AG04450 (cell line): Measurements from ENCODE around the gene IRF2BP1. TPM values are rescaled to one million over a fixed set of nuclear protein-coding genes. Genes with fewer than 3 reads are reported as not detected.
"Not testable (repeated sequence)": the region's sequence is repeated elsewhere in the genome, so short reads cannot be mapped to it uniquely, and the experiment has no call there.

Experiments
- CTCF ChIA-PET: fragments of 300-600, 350-600 bp; formaldehyde crosslinking; extraction: SDS; loops from one replicate; lab custom pipeline; 2022; ENCODE audit warnings: antibody characterized with exemption, inconsistent platforms; lab: Charles Lee
- POLR2A ChIA-PET: fragments of 350-600 bp; formaldehyde crosslinking; extraction: SDS; loops from one replicate; lab custom pipeline; 2021; ENCODE audit warnings: antibody characterized with exemption, inconsistent platforms; lab: Yijun Ruan, JAX
- DNase-seq: peaks from one replicate; pipeline ENCODE4 v3.0.0-alpha.2; 2011; ENCODE audit warnings: low read depth, low spot score
- H3K27ac ChIP-seq: one replicate; pipeline ENCODE4 v1.5.1; 2012; ENCODE audit warnings: low read depth, low read length, control low read depth
- H3K27me3 ChIP-seq: one replicate; pipeline ENCODE4 v1.6.0; 2012; ENCODE audit warnings: low read length; ENCODE audit not compliant: control insufficient read depth, insufficient read depth
- H3K4me3 ChIP-seq: 2 replicates; pipeline ENCODE4 v1.5.1; 2011; ENCODE audit warnings: mild to moderate bottlenecking, low read depth, low read length, control low read depth
- H3K9me3 ChIP-seq: 2 replicates; pipeline ENCODE4 v1.5.1; 2012; ENCODE audit warnings: low read length; ENCODE audit not compliant: control insufficient read depth, insufficient read depth
- polyA plus RNA-seq: library from polyadenylated mRNA; depleted of rRNA; stranded (reverse); fragments of >200 nt; gene quantifications from 2 replicates; pipeline ENCODE4 v1.2.3, GENCODE V29; 2011
- TF ChIP-seq, protein P1 (sequence below): IDR thresholded peaks from 2 replicates; pipeline ENCODE4 v1.5.1; 2011; ENCODE audit warnings: low read depth, low read length, control low read depth, inconsistent platforms

IRF2BP1 gene
- polyA plus RNA-seq, 1 experiment = 5.0 TPM

DNA sequence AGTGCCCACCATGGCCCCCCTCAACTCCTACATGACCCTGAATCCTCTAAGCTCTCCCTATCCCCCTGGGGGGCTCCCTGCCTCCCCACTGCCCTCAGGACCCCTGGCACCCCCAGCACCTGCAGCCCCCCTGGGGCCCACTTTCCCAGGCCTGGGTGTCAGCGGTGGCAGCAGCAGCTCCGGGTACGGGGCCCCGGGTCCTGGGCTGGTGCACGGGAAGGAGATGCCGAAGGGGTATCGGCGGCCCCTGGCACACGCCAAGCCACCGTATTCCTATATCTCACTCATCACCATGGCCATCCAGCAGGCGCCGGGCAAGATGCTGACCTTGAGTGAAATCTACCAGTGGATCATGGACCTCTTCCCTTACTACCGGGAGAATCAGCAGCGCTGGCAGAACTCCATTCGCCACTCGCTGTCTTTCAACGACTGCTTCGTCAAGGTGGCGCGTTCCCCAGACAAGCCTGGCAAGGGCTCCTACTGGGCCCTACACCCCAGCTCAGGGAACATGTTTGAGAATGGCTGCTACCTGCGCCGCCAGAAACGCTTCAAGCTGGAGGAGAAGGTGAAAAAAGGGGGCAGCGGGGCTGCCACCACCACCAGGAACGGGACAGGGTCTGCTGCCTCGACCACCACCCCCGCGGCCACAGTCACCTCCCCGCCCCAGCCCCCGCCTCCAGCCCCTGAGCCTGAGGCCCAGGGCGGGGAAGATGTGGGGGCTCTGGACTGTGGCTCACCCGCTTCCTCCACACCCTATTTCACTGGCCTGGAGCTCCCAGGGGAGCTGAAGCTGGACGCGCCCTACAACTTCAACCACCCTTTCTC lies 13.6 kb downstream of the IRF2BP1 start:
- Histone ChIP-seq H3K27me3 (peaks cover 8% of the 10 kb centered on the region), H3K4me3 (no peak overlapping the region), H3K9me3 (no peaks in the 10 kb centered on the region; the same call in 1 of the 2 replicates), H3K27ac (no peak overlapping the region)
- no peak for DNase-seq
- ChIA-PET POLR2A (no interaction called here), CTCF (no interaction called here)
- TF ChIP-seq, protein P1, sequence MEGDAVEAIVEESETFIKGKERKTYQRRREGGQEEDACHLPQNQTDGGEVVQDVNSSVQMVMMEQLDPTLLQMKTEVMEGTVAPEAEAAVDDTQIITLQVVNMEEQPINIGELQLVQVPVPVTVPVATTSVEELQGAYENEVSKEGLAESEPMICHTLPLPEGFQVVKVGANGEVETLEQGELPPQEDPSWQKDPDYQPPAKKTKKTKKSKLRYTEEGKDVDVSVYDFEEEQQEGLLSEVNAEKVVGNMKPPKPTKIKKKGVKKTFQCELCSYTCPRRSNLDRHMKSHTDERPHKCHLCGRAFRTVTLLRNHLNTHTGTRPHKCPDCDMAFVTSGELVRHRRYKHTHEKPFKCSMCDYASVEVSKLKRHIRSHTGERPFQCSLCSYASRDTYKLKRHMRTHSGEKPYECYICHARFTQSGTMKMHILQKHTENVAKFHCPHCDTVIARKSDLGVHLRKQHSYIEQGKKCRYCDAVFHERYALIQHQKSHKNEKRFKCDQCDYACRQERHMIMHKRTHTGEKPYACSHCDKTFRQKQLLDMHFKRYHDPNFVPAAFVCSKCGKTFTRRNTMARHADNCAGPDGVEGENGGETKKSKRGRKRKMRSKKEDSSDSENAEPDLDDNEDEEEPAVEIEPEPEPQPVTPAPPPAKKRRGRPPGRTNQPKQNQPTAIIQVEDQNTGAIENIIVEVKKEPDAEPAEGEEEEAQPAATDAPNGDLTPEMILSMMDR = no peak

DNA sequence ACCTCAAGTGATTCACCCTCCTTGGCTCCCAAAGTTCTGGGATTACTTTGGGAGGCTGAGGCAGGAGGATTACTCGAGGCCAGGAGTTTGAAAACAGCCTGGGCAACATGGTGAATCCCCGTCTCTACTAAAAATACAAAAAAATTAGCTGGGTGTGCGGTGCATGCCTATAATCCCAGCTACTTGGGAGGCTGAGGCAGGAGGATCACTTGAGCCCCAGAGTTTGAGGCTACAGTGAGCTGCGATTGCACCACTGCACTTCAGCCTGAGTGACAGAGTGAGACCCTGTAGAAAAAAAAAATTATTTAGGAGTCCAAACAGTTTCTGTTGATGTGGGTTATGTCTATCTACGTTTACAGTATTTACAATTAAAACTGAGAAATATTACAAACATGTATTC lies 15.1 kb downstream of the IRF2BP1 start:
- Histone ChIP-seq H3K9me3 (no peaks in the 10 kb centered on the region), H3K4me3 (no peak overlapping the region), H3K27ac (no peak overlapping the region), H3K27me3 (peaks cover 22% of the 10 kb centered on the region)
- CTCF ChIA-PET = interaction anchor here (0.9 kb wide), 1 partner anchor 9 kb away, joined by 3 read pairs; no protein-coding TSS in a partner anchor
- TF ChIP-seq, protein P1 = no peak
- POLR2A ChIA-PET = no interaction called here
- DNase-seq = no peak

DNA sequence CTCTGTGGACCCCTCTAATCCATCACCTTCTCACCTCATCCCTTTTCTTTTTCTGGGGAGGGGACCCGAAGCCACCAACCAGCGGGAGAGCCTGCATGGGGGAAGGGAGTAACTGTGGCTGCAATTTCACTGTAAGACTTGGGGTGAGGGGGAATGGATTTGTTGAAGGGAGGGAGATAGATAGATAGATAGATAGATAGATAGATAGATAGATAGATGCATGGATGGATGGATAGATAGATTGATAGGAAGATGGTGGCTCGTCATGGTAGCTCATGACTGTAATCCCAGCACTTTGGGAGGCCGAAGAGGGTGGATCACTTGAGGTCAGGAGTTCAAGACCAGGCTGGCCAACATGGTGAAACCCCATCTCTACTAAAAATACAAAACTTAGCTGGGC lies 18.7 kb downstream of the IRF2BP1 start:
- H3K9me3 ChIP-seq, DNase-seq, CTCF ChIA-PET, H3K4me3 ChIP-seq, POLR2A ChIA-PET, H3K27ac ChIP-seq: not testable (repeated sequence)
- H3K27me3 ChIP-seq = peaks cover 41% of the 10 kb centered on the region

DNA sequence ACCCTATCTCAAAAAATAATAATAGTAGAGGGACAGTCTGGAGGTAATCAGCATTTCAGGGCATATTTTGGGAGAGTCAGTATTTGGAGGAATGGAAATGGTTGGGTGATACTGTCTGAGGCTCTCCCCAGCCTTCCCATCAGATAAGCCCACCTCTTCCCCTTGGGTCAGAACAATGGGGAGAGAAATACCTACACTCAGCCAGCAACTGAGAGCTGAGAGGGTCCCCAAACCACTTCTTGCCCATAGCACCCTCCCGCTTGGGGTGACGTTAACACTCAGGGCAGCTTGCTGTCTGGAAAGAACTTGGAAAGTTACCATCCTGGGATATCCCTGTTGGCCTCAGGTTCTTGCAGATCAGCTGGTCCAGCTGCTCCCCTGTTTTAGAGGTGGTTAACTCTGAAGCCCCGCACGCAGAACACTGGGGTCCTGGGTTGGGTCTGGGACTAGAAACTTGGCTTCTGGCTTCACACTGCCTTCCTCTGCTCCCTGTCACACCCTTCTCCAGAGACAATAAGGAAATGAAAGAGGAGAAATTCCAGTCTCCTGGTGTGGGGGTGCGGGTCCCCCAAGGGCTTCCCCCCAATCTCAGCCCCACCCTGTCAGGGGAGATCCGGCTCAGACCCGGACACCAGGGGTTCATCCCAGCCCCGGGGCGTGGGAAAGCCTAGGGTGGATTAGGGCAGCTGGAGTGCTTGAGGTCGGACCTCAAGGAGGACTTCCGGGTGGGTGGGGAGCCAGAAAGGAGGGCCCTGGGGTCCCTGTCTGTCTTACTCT lies 19.4 kb downstream of the IRF2BP1 start:
- Histone ChIP-seq H3K27ac (no peak overlapping the region), H3K27me3 (peaks cover 41% of the 10 kb centered on the region), H3K4me3 (no peak overlapping the region), H3K9me3 (peaks cover 4% of the 10 kb centered on the region; the same call in 1 of the 2 replicates)
- TF ChIP-seq, protein P1 = no peak
- ChIA-PET POLR2A (no interaction called here), CTCF (interaction anchor here (4.2 kb wide), 1 partner anchor 16 kb away, joined by 22 read pairs; no protein-coding TSS in a partner anchor)
- DNase-seq = no peak

DNA sequence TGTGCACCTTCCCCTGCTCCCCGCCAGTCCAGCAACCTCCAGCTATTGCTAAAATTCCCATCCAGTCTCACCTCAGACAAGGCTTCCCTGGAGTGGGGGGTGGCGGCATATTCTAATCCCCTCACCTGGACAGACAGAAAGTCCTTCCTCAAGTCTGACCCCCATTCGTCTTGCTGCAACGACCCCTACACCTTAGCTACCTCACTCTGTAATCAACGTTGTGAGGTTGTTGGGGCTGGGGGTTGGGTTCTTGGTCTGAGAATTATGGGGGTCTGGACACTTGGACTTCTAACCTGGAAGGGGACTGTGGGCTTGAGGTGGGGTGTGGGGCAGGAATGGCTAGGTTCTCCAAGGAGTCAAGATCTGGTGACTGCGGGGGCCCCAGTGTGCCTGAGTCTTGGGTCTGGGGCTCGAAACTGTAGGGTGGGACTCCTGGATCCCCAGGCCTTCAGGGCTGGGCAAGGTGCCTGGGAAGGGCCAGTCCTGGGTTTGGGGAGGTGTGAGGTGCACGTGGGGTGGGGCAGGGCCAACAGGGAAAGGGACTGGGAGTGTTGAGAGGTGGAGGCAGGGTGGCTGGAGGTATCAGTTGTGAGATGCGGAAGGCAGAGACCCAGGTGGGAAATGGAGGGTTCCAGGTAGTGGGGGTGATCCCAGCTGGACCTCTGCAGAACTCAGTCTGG lies 20.5 kb downstream of the IRF2BP1 start:
- Histone ChIP-seq H3K27me3 (peaks cover 41% of the 10 kb centered on the region), H3K4me3 (no peak overlapping the region), H3K27ac (no peak overlapping the region), H3K9me3 (peaks cover 4% of the 10 kb centered on the region; the same call in 1 of the 2 replicates)
- TF ChIP-seq, protein P1 = no peak
- ChIA-PET POLR2A (no interaction called here), CTCF (interaction anchor here (4.2 kb wide), 1 partner anchor 17 kb away, joined by 22 read pairs; no protein-coding TSS in a partner anchor)
- no peak for DNase-seq
